Endothelial cell of umbilical vein (primary cell): Measurements from ENCODE around the gene FKBP14. TPM values are rescaled to one million over a fixed set of nuclear protein-coding genes. Genes with fewer than 3 reads are reported as not detected.

Experiments used
- BruUV-seq: library from RNA; stranded (reverse); fragments of 400-500 nt; replicated peaks from 2 replicates; lab custom pipeline; 2021; lab: Mats Ljungman, UMichigan
- CTCF ChIA-PET: fragments of 300-600, 350-600 bp; sonication (Branson Sonifier 250); formaldehyde crosslinking; loops from one replicate; lab custom pipeline; 2021; ENCODE audit warnings: antibody characterized with exemption, inconsistent platforms; lab: Charles Lee
- POLR2A ChIA-PET: fragments of 300-600, 350-600 bp; sonication (Branson Sonifier 250); formaldehyde crosslinking; loops from one replicate; lab custom pipeline; 2021; ENCODE audit warnings: antibody characterized with exemption, inconsistent platforms; lab: Charles Lee
- DNase-seq: peaks from one replicate; pipeline ENCODE4 v3.0.0-alpha.2; 2011; ENCODE audit warnings: low read depth, low spot score
- FAIRE-seq: peaks from 2 replicates; lab custom pipeline; 2011; peaks lifted over from hg19 to GRCh38; lab: Jason Lieb, UNC
- H2AFZ ChIP-seq: 2 replicates; pipeline ENCODE4 v1.6.0; 2012; ENCODE audit warnings: low read depth, low read length, control low read depth, inconsistent platforms
- H3K27ac ChIP-seq: 2 replicates; pipeline ENCODE4 v1.5.1; 2011; ENCODE audit warnings: low read depth, mild to moderate bottlenecking, control low read depth, low read length, moderate library complexity; ENCODE audit not compliant: insufficient read depth
- H3K27me3 ChIP-seq, 2 experiments: 2 replicates each; pipeline versions ENCODE4 v1.6.0 to v1.6.1; 2011; ENCODE audit warnings: low read length in 2 of 2, mixed read lengths in 1 of 2; ENCODE audit not compliant: control insufficient read depth in 2 of 2, insufficient read depth in 2 of 2
- H3K36me3 ChIP-seq, 2 experiments: 2 replicates in 1 of 2; 3 replicates in 1 of 2; pipeline ENCODE4 v1.5.1; 2011; ENCODE audit warnings: low read length in 2 of 2, mild to moderate bottlenecking in 1 of 2, moderate library complexity in 1 of 2; ENCODE audit not compliant: control insufficient read depth in 2 of 2, insufficient read depth in 2 of 2; ENCODE audit errors: extremely low read depth in 1 of 2
- H3K4me1 ChIP-seq: 3 replicates; pipeline ENCODE4 v1.5.1; 2011; ENCODE audit warnings: mild to moderate bottlenecking, low read length; ENCODE audit not compliant: control insufficient read depth, insufficient read depth; ENCODE audit errors: extremely low read depth
- H3K4me2 ChIP-seq: 2 replicates; pipeline ENCODE4 v1.6.1; 2011; ENCODE audit warnings: low read length, control low read depth, mixed read lengths; ENCODE audit not compliant: insufficient read depth
- H3K4me3 ChIP-seq, 3 experiments: fragments of 200-600 bp in 1 of 3; sonication (generic), shearing (Covaris generic) in 1 of 3; replicated peaks in 1 of 3; 2 replicates each; pipeline ENCODE4 v1.5.1; 2011 to 2016; ENCODE audit warnings: control low read depth in 3 of 3, low read length in 3 of 3, mild to moderate bottlenecking in 2 of 3, inconsistent platforms in 1 of 3, low read depth in 1 of 3, moderate library complexity in 1 of 3; ENCODE audit not compliant: insufficient read depth in 1 of 3
- H3K79me2 ChIP-seq: 2 replicates; pipeline ENCODE4 v1.6.0; 2012; ENCODE audit warnings: low read length, inconsistent platforms; ENCODE audit not compliant: control insufficient read depth, insufficient read depth
- H3K9ac ChIP-seq: replicated peaks from 2 replicates; pipeline ENCODE3; 2011; ENCODE audit warnings: low read length, control low read depth; ENCODE audit not compliant: insufficient read depth; ENCODE audit errors: extremely low read depth
- H3K9me1 ChIP-seq: replicated peaks from 3 replicates; pipeline ENCODE4 v1.6.0; 2011; ENCODE audit warnings: mild to moderate bottlenecking, low read length; ENCODE audit not compliant: control insufficient read depth, insufficient read depth; ENCODE audit errors: extremely low read depth
- H3K9me3 ChIP-seq: replicated peaks from 2 replicates; pipeline ENCODE4 v1.5.1; 2012; ENCODE audit warnings: low read length, inconsistent platforms; ENCODE audit not compliant: control insufficient read depth, insufficient read depth
- H4K20me1 ChIP-seq: replicated peaks from 2 replicates; pipeline ENCODE3; 2011; ENCODE audit warnings: mild to moderate bottlenecking, low read length; ENCODE audit not compliant: control insufficient read depth, insufficient read depth; ENCODE audit errors: extremely low read depth
- EZH2 ChIP-seq: IDR thresholded peaks from 2 replicates; pipeline ENCODE4 v1.6.1; 2012; ENCODE audit warnings: borderline replicate concordance, low read depth, mild to moderate bottlenecking, moderate library complexity, low read length, inconsistent platforms; ENCODE audit not compliant: severe bottlenecking
- FOS ChIP-seq: IDR thresholded peaks from 2 replicates; pipeline ENCODE4 v1.6.1; 2011; ENCODE audit warnings: mild to moderate bottlenecking, low read length, moderate library complexity, borderline replicate concordance; ENCODE audit not compliant: insufficient read depth
- GATA2 ChIP-seq: IDR thresholded peaks from 2 replicates; pipeline ENCODE4 v1.7.0; 2011; ENCODE audit warnings: low read depth, mild to moderate bottlenecking, moderate library complexity, mixed read lengths, low read length; ENCODE audit not compliant: insufficient read length, insufficient read depth
- JUN ChIP-seq: IDR thresholded peaks from 2 replicates; pipeline ENCODE4 v1.6.1; 2011; ENCODE audit warnings: borderline replicate concordance, low read depth; ENCODE audit not compliant: insufficient read length, insufficient read depth
- MAX ChIP-seq: IDR thresholded peaks from 2 replicates; pipeline ENCODE4 v1.6.1; 2011; ENCODE audit not compliant: insufficient read depth, insufficient read length
- MYC ChIP-seq: IDR thresholded peaks from one replicate; pipeline ENCODE4 v1.6.1; 2011; ENCODE audit warnings: mild to moderate bottlenecking, low read depth, low read length
- POLR2A ChIP-seq: IDR thresholded peaks from 2 replicates; pipeline ENCODE4 v1.6.1; 2012; ENCODE audit warnings: low read depth, mild to moderate bottlenecking, control low read depth, low read length
- POLR2AphosphoS5 ChIP-seq: IDR thresholded peaks from 2 replicates; pipeline ENCODE4 v1.6.1; 2012; ENCODE audit warnings: low read depth, mild to moderate bottlenecking, control low read depth, low read length, moderate library complexity; ENCODE audit not compliant: insufficient read depth
- dilution Hi-C: fragments of 300-500 bp; cut with MboI; formaldehyde crosslinking; loops from one replicate; pipeline ENCODE4 v1.15.0; 2019; ENCODE audit warnings: low sequenced_read_pairs; ENCODE audit not compliant: extremely low pct_ligation_motif_present
- intact Hi-C: fragments of 100-400 bp; cut with micrococcal nuclease; formaldehyde crosslinking; loops from one replicate; pipeline ENCODE4 v1.10.0; 2022
- polyA plus RNA-seq, 4 experiments: library from polyadenylated mRNA; depleted of rRNA in 3 of 4; stranded (reverse) in 3 of 4; unstranded in 1 of 4; fragments of >200 nt; gene quantifications; 2 replicates each; pipeline versions ENCODE4 v1.2.1 to v1.2.3, GENCODE V29; 2011 to 2012; ENCODE audit warnings: missing spikeins in 1 of 4
- total RNA-seq: library from RNA; stranded (reverse); gene quantifications from 2 replicates; pipeline ENCODE4 v1.2.3, GENCODE V29; 2021
- TF ChIP-seq, protein P1 (sequence below), 2 donors: IDR thresholded peaks; 1 replicate in 1 of 2; 2 replicates in 1 of 2; pipeline ENCODE4 v1.5.1; 2011; ENCODE audit warnings: low read length in 2 of 2, mild to moderate bottlenecking in 2 of 2, moderate library complexity in 2 of 2, control low read depth in 1 of 2, inconsistent platforms in 1 of 2, low read depth in 1 of 2; ENCODE audit not compliant: insufficient read depth in 1 of 2; ENCODE audit errors: extremely low read depth in 1 of 2

FKBP14 gene
- total and polyA plus RNA-seq, 2 donors (not counting 3 experiments of a cell fraction or from before 2014, with no cell fraction given) = 9.8 to 37.4 TPM

DNA sequence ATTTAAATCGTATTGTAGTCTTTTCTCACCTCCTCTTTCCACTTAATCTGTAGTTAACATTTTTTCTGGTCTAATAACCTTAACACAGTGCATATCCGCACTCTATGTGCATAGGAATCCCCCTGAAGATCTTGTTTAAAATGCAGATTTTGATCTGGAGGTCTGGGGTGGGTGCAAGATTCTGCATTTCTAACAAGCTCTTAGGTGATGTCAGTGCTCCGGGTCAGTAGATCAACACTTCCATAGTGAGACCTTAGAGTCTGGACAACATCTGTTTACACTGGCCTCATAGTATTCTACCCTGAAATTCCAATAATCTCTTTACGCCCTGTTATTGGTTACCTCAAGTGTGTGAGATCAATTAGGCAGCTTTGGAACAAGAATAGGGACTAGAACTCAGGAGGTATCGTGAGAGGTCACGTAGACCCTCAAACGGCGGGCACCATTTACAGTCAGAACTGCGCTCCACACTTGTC is 1.3 kb upstream of the FKBP14 start:
- Histone ChIP-seq H3K9ac (peak overlapping the region; percentile 46), H3K36me3 (no peaks in the 10 kb centered on the region), H3K4me2 (peak overlapping the region; percentile 99), H3K79me2 (peaks cover 45% of the 10 kb centered on the region), H3K4me3 (peak overlapping the region; percentile 60 to 100 (median 99)), H3K4me1 (peaks cover 39% of the 10 kb centered on the region), H3K27ac (peak overlapping the region; percentile 33), H3K9me1 (no peaks in the 10 kb centered on the region), H3K9me3 (no peaks in the 10 kb centered on the region), H3K27me3 (no peaks in the 10 kb centered on the region), H2AFZ (peak overlapping the region; percentile 99), H4K20me1 (peaks cover 9% of the 10 kb centered on the region)
- DNase-seq = no peak
- CTCF ChIA-PET = interaction anchor here (1.0 to 1.4 kb wide), 4 partner anchors 8 to 536 kb away, joined by 3 to 5 read pairs (median 4); no protein-coding TSS in a partner anchor
- BruUV-seq = no TSS peak
- POLR2A ChIA-PET = interaction anchor here (1.3 kb wide), 1 partner anchor 38 kb away, joined by 5 read pairs; the partner anchor contains the start of gene SCRN1
- FAIRE-seq = no peak
- dilution Hi-C loops = no loop called here
- TF ChIP-seq POLR2A (no peak), MYC (no peak), MAX (no peak), FOS (no peak), JUN (no peak), POLR2AphosphoS5 (no peak), GATA2 (no peak), EZH2 (no peak)
- TF ChIP-seq, protein P1, sequence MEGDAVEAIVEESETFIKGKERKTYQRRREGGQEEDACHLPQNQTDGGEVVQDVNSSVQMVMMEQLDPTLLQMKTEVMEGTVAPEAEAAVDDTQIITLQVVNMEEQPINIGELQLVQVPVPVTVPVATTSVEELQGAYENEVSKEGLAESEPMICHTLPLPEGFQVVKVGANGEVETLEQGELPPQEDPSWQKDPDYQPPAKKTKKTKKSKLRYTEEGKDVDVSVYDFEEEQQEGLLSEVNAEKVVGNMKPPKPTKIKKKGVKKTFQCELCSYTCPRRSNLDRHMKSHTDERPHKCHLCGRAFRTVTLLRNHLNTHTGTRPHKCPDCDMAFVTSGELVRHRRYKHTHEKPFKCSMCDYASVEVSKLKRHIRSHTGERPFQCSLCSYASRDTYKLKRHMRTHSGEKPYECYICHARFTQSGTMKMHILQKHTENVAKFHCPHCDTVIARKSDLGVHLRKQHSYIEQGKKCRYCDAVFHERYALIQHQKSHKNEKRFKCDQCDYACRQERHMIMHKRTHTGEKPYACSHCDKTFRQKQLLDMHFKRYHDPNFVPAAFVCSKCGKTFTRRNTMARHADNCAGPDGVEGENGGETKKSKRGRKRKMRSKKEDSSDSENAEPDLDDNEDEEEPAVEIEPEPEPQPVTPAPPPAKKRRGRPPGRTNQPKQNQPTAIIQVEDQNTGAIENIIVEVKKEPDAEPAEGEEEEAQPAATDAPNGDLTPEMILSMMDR (IDR thresholded peaks at IDR 0.05; ENCODE audit: extremely low read depth in 1 of 2, insufficient read depth in 1 of 2, low read depth in 1 of 2, low read length in 2 of 2) = no peak
- intact Hi-C loops = loop anchor here (1.0 to 5.0 kb wide), 5 partner anchors 7 to 255 kb away; partner anchors contain the start of genes MTURN and ZNRF2
